ENCODE results near the gene TANC1.

GRCh38 chr2:159149747-159150146 lies 181.3 kb downstream of the TANC1 start:
- no peak for TF ChIP-seq CTCF (IDR thresholded peaks at IDR 0.05)
- no peak for TF ChIP-seq POLR2AphosphoS5 (IDR thresholded peaks at IDR 0.05)

Measured in sigmoid colon (tissue), 4 donors.